ENCODE measurements around the gene HELZ.
"Not testable (repeated sequence)": the region's sequence is repeated elsewhere in the genome, so short reads cannot be mapped to it uniquely, and the experiment has no call there.

Gene HELZ

GRCh38 chr17:67225316-67225715 lies 19.7 kb downstream of the HELZ start:
- no peak for DNase-seq (ENCODE audit: low spot score)

- DNase-seq (ENCODE audit: low spot score) = no peak
Measured at GRCh38 chr17:67224736-67225135, 20.3 kb downstream of the HELZ start.

- DNase-seq (ENCODE audit: low spot score) = no peak
Measured at GRCh38 chr17:67223924-67224323, 21.1 kb downstream of the HELZ start.

GRCh38 chr17:67221062-67221998 lies 23.7 kb downstream of the HELZ start:
- DNase-seq (ENCODE audit: low spot score) = peak; percentile 19

GRCh38 chr17:67218385-67218950 lies 26.5 kb downstream of the HELZ start:
- no peak for DNase-seq (ENCODE audit: low spot score)

- DNase-seq (ENCODE audit: low spot score) = no peak
Measured at GRCh38 chr17:67217446-67217845, 27.6 kb downstream of the HELZ start.

- DNase-seq (ENCODE audit: low spot score) = no peak
Measured at GRCh38 chr17:67216578-67217320, 28.2 kb downstream of the HELZ start.

GRCh38 chr17:67215991-67216421 lies 29.0 kb downstream of the HELZ start:
- DNase-seq (ENCODE audit: low spot score) = no peak

GRCh38 chr17:67212714-67213417 lies 32.1 kb downstream of the HELZ start:
- DNase-seq (ENCODE audit: low spot score) = no peak

GRCh38 chr17:67212231-67212630 lies 32.8 kb downstream of the HELZ start:
- DNase-seq (ENCODE audit: low spot score) = no peak

GRCh38 chr17:67211742-67212141 lies 33.3 kb downstream of the HELZ start:
- no peak for DNase-seq (ENCODE audit: low spot score)

- no peak for DNase-seq (ENCODE audit: low spot score)
Measured at GRCh38 chr17:67210915-67211314, 34.1 kb downstream of the HELZ start.

- no peak for DNase-seq (ENCODE audit: low spot score)
Measured at GRCh38 chr17:67208232-67208631, 36.8 kb downstream of the HELZ start.

GRCh38 chr17:67203818-67204217 lies 41.2 kb downstream of the HELZ start:
- no peak for DNase-seq (ENCODE audit: low spot score)

GRCh38 chr17:67202503-67202902 lies 42.5 kb downstream of the HELZ start:
- no peak for DNase-seq (ENCODE audit: low spot score)

GRCh38 chr17:67200727-67201301 lies 44.2 kb downstream of the HELZ start:
- no peak for DNase-seq (ENCODE audit: low spot score)

GRCh38 chr17:67198131-67198530 lies 46.9 kb downstream of the HELZ start:
- no peak for DNase-seq (ENCODE audit: low spot score)

- not testable (repeated sequence) for DNase-seq (ENCODE audit: low spot score)
Measured at GRCh38 chr17:67197023-67197422, 48.0 kb downstream of the HELZ start.

GRCh38 chr17:67196422-67196821 lies 48.6 kb downstream of the HELZ start:
- DNase-seq (ENCODE audit: low spot score) = no peak

GRCh38 chr17:67194134-67194533 lies 50.9 kb downstream of the HELZ start:
- DNase-seq (ENCODE audit: low spot score) = no peak

GRCh38 chr17:67187927-67188326 lies 57.1 kb downstream of the HELZ start:
- DNase-seq (ENCODE audit: low spot score) = no peak

GRCh38 chr17:67186782-67187181 lies 58.2 kb downstream of the HELZ start:
- DNase-seq (ENCODE audit: low spot score) = no peak

Data from LoVo (cell line).